ENCODE results near the gene PHGDH. TPM values are rescaled to one million over a fixed set of nuclear protein-coding genes. Genes with fewer than 3 reads are reported as not detected.

Gene PHGDH
- total RNA-seq, 2 donors from 2014 or later, result 27.8 to 86.4 TPM

- intact Hi-C loops (cut with DNase I), result no loop called here
- no peak for DNase-seq (ENCODE audit: low spot score)
Observed at GRCh38 chr1:119724611-119725218, 13.0 kb downstream of the PHGDH start.

- intact Hi-C loops (cut with DNase I), result no loop called here
- no peak for DNase-seq (ENCODE audit: low spot score)
Observed at GRCh38 chr1:119725626-119726025, 13.9 kb downstream of the PHGDH start.

DNA sequence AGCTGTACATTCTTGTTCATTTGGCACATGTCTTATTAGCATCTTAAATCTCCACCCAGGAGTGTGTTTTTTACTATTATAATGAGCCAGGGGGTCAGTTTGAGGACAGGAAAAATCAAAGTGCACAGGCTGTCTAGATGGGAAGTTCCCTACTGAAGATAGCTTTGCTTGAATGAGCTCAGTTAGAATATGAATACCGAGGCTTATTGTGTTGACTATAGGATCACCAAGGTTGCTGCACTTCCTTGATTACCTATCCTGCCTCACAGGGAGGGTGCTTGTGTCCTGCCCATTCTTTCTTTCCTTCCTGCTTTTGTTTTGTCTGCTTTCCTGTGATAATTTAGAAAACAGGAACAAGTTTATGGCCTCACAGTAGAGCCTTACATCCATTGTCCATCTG is 16.3 kb downstream of the PHGDH start:
- intact Hi-C loops (cut with DNase I), result no loop called here

GRCh38 chr1:119729044-119729443 is 17.3 kb downstream of the PHGDH start:
- intact Hi-C loops (cut with DNase I), result no loop called here
- DNase-seq (ENCODE audit: low spot score), result no peak

More for the DNA sequence above, 16.3 kb downstream of the PHGDH start:
- no peak for DNase-seq (ENCODE audit: low spot score)

DNA sequence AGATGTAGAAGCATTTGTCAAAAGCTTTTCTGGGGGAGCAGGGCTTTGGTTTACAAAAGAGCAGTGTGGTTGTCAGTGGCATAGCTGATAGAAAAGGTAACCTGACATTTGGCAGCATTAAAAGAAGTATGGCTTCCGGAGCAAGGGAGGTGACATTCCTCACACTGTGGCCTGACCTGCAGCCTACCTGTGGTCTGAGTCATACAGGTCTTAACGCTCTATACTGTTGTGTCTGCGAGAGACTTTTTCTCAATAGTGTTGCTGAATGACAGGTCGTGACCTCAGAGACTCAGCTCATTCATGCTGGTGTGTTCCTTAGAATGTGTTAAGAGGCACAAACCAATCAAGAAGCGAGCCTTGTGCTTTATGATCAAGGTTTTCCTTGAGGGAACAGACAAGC is 19.3 kb downstream of the PHGDH start:
- DNase-seq (ENCODE audit: low spot score), result no peak
- intact Hi-C loops (cut with DNase I), result loop anchor here in 1 of 2 donors (5.0 kb wide), 1 partner anchor 739 kb away; no protein-coding TSS in a partner anchor

DNA sequence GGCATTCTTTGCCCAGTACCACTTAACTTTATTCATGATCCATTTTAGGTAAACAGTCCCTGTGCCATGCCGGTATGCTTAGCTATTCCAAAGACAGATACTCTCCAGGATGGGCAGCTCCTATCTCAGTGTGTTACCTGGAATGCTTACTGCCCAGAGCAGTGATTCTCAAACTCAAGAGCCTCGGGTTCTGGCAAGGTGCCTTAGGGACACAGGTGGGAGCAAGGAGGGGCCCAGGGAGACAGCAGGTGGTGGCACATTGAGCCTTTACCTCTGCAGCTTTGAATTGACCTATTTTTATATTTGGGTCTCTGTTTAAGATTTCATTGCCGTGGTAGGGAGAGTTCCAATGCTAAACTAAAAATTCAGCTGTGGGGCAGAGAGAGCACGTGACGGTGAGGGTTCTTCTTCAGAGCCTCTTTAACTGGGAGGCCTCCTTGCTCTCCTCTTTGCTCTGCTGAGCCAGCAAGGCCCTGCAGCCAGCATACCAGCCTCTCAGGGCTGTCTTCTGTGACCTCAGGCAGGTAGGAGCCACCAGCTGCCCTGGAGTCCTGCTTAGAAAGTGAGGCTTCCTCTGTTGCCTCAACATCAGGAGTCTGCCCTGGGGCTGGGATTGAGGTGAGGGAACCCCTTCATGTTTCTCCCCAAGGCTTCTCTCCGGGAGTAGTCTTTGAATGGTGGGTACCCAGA is 20.2 kb downstream of the PHGDH start:
- DNase-seq (ENCODE audit: low spot score), result no peak
- intact Hi-C loops (cut with DNase I), result loop anchor here in 1 of 2 donors (5.0 kb wide), 1 partner anchor 740 kb away; no protein-coding TSS in a partner anchor

DNA sequence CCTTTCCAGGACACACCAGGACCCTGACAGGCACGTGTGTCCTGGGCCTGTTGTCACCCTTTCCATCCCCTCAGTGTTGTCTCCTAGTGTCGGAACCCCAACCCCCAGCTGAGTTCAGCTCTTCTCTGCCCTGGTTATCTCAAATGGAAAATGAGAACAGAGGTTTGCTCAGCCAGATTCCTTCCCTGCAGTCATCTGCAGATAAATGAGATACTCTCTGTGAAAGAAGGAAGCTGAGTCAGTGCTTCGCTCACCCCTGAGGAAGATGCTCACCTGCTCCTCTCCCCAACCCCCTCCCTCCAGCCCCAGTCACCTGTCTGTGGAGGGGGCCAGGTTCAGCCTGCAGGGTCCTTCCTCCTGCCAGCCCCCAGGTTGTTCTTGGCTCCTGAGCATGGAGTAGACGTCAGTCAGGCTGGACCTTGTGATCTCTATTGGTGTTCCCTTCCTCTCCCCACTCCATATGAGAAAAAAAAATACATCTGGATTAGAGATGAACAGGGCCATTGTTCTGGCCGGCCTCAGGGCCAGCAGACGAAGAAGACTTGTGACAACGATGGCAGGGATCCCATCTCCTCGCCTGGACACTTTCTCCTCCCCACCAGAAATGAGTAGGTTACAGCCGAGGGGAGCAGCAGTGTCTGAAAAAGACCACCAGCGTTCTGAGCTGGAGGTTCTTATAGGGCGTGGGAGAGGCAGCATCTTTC is 20.9 kb downstream of the PHGDH start:
- no peak for DNase-seq (ENCODE audit: low spot score)
- intact Hi-C loops (cut with DNase I), result loop anchor here in 1 of 2 donors (5.0 kb wide), 1 partner anchor 740 kb away; no protein-coding TSS in a partner anchor

DNA sequence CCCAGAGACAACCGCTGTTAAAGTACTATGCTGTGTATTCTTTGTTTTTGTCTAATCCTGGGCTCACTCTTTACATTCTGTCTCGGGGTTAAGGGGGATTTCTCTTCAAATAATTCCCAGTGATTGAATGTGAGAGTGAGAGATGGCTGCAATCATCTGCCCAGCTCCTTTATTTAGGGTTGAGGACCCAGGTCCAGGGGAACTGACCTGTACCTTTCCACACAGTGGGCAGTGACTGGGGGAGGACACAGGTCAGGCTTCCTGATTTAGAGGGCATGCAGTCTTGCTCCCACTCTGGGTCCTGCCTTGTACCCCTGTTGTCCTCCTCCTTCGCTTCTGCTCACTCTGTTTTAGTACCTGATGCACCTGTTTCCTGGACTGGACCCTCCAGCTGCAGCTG is 22.0 kb downstream of the PHGDH start:
- peak; percentile 20 for DNase-seq (ENCODE audit: low spot score)
- intact Hi-C loops (cut with DNase I), result loop anchor here in 1 of 2 donors (5.0 kb wide), 1 partner anchor 741 kb away; no protein-coding TSS in a partner anchor

DNA sequence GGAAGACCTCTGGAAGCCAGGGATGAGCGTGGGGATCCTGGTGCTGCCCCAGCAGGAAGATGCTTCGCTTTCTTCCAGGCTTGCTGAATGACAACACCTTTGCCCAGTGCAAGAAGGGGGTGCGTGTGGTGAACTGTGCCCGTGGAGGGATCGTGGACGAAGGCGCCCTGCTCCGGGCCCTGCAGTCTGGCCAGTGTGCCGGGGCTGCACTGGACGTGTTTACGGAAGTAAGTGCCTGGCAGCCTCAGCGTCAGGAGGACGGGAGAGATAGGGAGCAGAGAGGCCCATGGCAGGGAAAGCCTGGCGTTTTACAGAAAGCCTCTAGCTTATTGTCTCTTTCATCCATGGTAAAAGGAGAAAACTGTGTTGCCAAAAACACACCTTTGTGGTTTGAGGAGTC is 23.5 kb downstream of the PHGDH start:
- no peak for DNase-seq (ENCODE audit: low spot score)
- intact Hi-C loops (cut with DNase I), result no loop called here

GRCh38 chr1:119736649-119737039 is 24.9 kb downstream of the PHGDH start:
- DNase-seq (ENCODE audit: low spot score), result no peak
- intact Hi-C loops (cut with DNase I), result no loop called here

DNA sequence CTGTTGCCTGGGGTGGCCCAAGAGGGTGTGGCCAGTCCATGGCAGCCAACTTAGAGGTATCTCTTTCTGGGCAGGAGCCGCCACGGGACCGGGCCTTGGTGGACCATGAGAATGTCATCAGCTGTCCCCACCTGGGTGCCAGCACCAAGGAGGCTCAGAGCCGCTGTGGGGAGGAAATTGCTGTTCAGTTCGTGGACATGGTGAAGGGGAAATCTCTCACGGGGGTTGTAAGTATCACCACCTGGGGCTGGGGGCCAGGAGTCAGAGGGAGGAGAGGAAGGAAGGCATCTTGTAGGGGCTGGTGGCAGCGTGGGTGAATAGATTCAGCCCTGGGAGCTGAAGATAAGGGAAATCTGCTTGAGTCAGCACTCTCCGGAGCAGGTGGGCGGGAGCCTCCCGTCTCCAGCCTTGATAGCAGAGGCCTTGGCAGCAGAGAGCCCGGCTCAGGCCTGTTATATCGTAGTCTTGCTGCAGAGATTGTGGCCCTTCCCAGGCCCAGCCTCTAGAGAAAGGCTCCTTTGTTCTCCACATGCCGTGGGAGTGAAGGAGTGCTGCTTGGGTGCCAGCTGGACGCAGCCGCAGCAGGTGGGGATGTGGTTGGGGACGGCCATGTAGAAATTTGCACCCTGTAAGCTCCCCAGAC is 25.4 kb downstream of the PHGDH start:
- intact Hi-C loops (cut with DNase I), result no loop called here
- no peak for DNase-seq (ENCODE audit: low spot score)

DNA sequence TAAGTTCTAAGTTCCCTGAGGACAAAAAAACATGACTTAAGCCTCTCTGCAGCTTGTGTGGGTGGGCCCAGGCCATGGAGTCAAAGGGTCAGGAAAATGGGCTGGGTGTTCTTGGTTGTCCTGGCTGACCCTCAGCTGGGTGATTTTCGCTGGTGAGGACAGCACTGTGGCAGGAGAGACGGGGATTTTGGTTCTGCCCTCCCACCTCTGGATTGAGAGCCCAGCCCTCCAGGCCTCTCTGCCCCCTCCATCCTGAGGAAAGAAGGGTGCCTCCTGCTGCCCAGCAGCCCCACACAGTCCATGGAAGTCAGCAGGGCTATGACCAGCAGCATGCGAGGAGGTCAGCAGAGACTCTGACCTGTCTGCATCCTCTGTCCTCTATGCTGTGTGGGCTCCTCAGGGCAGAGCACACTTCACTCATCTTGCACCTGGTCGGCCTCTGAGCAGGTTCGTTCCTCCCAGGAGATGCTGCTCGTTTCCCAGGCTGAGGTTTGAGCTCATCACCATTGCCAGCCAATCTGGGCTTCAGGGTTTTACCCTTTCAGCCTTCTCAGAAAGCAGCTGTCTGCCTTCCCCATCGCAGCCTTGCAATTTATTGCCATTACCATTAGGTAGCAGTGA is 26.5 kb downstream of the PHGDH start:
- no peak for DNase-seq (ENCODE audit: low spot score)
- intact Hi-C loops (cut with DNase I), result no loop called here

- no peak for DNase-seq (ENCODE audit: low spot score)
- intact Hi-C loops (cut with DNase I), result no loop called here
Observed at GRCh38 chr1:119739150-119739549, 27.4 kb downstream of the PHGDH start.

GRCh38 chr1:119740261-119740660 is 28.5 kb downstream of the PHGDH start:
- intact Hi-C loops (cut with DNase I), result no loop called here
- no peak for DNase-seq (ENCODE audit: low spot score)

GRCh38 chr1:119740896-119741780 is 29.4 kb downstream of the PHGDH start:
- no peak for DNase-seq (ENCODE audit: low spot score)
- intact Hi-C loops (cut with DNase I), result no loop called here

- intact Hi-C loops (cut with DNase I), result no loop called here
- no peak for DNase-seq (ENCODE audit: low spot score)
Observed at GRCh38 chr1:119742202-119742601, 30.5 kb downstream of the PHGDH start.

- no peak for DNase-seq (ENCODE audit: low spot score)
- intact Hi-C loops (cut with DNase I), result no loop called here
Observed at GRCh38 chr1:119742677-119743076, 30.9 kb downstream of the PHGDH start.

DNA sequence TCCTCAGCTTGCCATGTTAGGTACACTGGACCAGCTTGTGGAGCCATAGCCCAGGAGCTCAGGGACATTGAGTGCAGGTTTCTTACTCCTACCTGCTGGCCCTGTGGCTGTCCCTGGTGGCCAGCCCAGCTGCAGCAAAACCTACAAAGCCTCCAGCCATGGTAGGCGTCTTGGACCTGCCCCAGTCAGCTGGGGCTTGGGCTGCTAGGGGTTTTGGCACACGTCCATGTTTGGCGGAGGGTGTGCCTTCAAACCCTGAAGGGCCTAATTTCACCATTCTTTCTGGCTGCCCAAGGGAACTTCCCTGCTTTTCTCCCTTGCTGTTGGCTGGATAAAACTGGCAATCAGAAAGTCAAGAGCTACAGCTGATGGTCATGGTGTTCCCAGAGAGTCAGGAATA is 31.6 kb downstream of the PHGDH start:
- DNase-seq (ENCODE audit: low spot score), result no peak
- intact Hi-C loops (cut with DNase I), result no loop called here

All from posterior vena cava (tissue), 2 donors.